ENCODE results near the gene CALD1. TPM values are rescaled to one million over a fixed set of nuclear protein-coding genes. Genes with fewer than 3 reads are reported as not detected.
A peak's percentile ranks its signal among the peaks of the same experiment; 100 is the strongest.

The CALD1 gene
- total RNA-seq, 1 donor from 2014 or later, result 1,941 TPM

DNA sequence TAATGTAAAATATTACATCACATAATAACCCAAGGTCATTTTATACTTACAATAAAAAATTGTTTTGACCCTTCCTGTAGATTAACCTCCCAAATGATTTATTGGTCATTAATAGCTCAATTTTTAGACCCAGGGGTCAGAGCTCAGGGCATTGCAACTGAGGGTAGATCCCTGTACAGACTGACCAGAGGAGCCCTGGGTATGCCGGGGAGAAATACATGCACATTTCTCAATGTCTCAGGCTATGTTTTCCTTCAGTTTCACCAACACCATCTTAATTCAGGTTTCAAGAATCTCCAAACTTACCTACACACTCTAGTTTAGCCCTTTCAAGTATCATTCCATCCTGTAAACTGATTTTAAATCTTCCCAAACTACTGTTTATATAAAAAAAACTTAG, 46.2 kb downstream of the CALD1 start:
- H3K36me3 Mint-ChIP-seq (ENCODE audit: low read depth), result peaks cover 26% of the 10 kb centered on the region
- DNase-seq (ENCODE audit: low spot score), result no peak
- peaks cover 92% of the 10 kb centered on the region for H3K4me1 Mint-ChIP-seq (ENCODE audit: low read depth)
- peak overlapping the region; percentile 99 for H3K27ac Mint-ChIP-seq (ENCODE audit: unreplicated experiment)
- TF ChIP-seq, protein P1, sequence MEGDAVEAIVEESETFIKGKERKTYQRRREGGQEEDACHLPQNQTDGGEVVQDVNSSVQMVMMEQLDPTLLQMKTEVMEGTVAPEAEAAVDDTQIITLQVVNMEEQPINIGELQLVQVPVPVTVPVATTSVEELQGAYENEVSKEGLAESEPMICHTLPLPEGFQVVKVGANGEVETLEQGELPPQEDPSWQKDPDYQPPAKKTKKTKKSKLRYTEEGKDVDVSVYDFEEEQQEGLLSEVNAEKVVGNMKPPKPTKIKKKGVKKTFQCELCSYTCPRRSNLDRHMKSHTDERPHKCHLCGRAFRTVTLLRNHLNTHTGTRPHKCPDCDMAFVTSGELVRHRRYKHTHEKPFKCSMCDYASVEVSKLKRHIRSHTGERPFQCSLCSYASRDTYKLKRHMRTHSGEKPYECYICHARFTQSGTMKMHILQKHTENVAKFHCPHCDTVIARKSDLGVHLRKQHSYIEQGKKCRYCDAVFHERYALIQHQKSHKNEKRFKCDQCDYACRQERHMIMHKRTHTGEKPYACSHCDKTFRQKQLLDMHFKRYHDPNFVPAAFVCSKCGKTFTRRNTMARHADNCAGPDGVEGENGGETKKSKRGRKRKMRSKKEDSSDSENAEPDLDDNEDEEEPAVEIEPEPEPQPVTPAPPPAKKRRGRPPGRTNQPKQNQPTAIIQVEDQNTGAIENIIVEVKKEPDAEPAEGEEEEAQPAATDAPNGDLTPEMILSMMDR (IDR thresholded peaks at IDR 0.05), result no peak
- no peaks in the 10 kb centered on the region for H3K9me3 Mint-ChIP-seq (ENCODE audit: low read depth)
- no peaks in the 10 kb centered on the region for H3K27me3 Mint-ChIP-seq (ENCODE audit: low read depth)
- peak overlapping the region; percentile 60 for H3K4me3 Mint-ChIP-seq (ENCODE audit: unreplicated experiment)

DNA sequence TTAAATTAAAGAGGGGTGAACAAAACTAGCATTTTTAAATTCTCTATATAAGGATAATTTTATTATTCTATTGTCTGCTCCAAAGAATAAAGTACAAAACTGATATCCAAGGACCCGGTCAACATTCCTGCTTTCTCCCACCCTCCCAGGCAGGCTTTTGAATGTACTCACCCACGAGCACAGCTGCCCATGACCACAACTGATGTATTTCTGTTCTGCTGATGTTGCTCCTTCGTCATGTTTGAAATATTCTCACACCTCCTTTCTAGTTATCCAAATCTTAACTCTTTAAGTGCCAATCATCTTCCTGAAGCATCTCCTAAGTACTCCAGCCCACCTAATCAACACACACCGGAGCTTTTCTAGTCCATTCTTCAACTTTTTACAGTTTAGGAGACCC, 46.7 kb downstream of the CALD1 start:
- no peak for DNase-seq (ENCODE audit: low spot score)
- Mint-ChIP-seq H3K27me3 (ENCODE audit: low read depth) (no peaks in the 10 kb centered on the region), H3K36me3 (ENCODE audit: low read depth) (peaks cover 26% of the 10 kb centered on the region), H3K27ac (ENCODE audit: unreplicated experiment) (peak overlapping the region; percentile 99), H3K4me3 (ENCODE audit: unreplicated experiment) (peak overlapping the region; percentile 60), H3K9me3 (ENCODE audit: low read depth) (no peaks in the 10 kb centered on the region), H3K4me1 (ENCODE audit: low read depth) (peaks cover 94% of the 10 kb centered on the region)
- TF ChIP-seq, protein P1 (IDR thresholded peaks at IDR 0.05), result no peak

DNA sequence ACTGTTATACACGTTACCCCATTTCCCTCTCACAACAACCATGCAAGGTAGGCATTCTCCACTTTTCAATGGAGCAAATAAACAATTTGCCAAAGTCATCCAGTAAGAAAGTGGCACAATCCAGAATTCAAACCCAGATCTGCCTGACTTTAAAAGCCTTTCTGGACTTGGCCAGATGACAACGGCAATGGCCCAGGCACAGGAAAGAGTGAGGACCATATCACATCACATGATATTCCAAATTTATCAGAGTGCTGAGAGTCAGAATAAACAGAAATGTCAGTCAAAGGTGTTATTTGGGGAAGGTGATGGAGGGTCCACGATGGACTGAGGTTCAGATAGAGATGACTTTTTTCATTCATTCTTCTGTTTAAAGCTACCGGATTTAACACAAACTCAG, 48.0 kb downstream of the CALD1 start:
- peaks cover 96% of the 10 kb centered on the region for H3K4me1 Mint-ChIP-seq (ENCODE audit: low read depth)
- H3K9me3 Mint-ChIP-seq (ENCODE audit: low read depth), result no peaks in the 10 kb centered on the region
- H3K27ac Mint-ChIP-seq (ENCODE audit: unreplicated experiment), result peak overlapping the region; percentile 99
- H3K36me3 Mint-ChIP-seq (ENCODE audit: low read depth), result peaks cover 27% of the 10 kb centered on the region
- no peaks in the 10 kb centered on the region for H3K27me3 Mint-ChIP-seq (ENCODE audit: low read depth)
- no peak for DNase-seq (ENCODE audit: low spot score)
- peak overlapping the region; percentile 60 for H3K4me3 Mint-ChIP-seq (ENCODE audit: unreplicated experiment)
- TF ChIP-seq, protein P1 (IDR thresholded peaks at IDR 0.05), result no peak

DNA sequence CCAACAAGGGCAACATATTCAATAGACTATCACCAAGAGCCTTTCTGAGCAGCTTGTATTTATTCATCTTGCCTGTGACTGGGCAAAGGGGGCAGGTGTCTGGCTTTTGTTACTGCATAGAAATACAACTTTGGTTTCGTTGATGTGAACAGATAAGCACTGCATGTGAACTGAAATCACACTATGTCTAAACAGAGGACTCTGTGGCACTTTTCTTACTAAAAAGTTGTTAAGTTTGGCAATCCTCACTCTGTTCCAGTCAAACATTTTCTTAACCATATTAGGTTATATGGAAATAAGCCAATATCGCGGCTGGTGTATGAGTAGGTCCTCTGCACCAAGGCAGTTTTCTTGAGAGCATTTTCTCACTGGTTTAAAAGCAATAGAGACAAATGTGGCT, 48.5 kb downstream of the CALD1 start:
- H3K9me3 Mint-ChIP-seq (ENCODE audit: low read depth), result no peaks in the 10 kb centered on the region
- peak overlapping the region; percentile 51 for H3K4me3 Mint-ChIP-seq (ENCODE audit: unreplicated experiment)
- H3K27me3 Mint-ChIP-seq (ENCODE audit: low read depth), result no peaks in the 10 kb centered on the region
- H3K27ac Mint-ChIP-seq (ENCODE audit: unreplicated experiment), result peak overlapping the region; percentile 99
- DNase-seq (ENCODE audit: low spot score), result no peak
- peaks cover 24% of the 10 kb centered on the region for H3K36me3 Mint-ChIP-seq (ENCODE audit: low read depth)
- TF ChIP-seq, protein P1 (IDR thresholded peaks at IDR 0.05), result no peak
- peaks cover 96% of the 10 kb centered on the region for H3K4me1 Mint-ChIP-seq (ENCODE audit: low read depth)

DNA sequence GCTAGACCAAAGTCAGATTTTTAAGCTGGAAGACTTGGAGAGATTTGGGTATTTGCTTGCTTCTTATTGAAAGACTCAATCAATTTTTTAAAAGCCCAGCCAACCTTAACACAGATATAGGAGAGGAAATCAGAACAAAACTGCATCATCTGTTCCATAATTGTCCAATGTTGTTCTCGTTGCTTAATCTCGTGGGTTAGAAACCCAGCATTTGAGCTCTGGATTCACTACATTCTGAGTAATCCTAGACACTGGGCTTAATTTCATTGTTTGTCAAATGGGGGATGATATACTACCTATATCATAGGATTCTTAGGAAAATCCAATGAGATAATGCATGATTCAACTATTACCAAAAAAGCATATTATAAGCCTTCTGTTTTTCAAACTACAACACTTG, 48.9 kb downstream of the CALD1 start:
- Mint-ChIP-seq H3K9me3 (ENCODE audit: low read depth) (no peaks in the 10 kb centered on the region), H3K27ac (ENCODE audit: unreplicated experiment) (peak overlapping the region; percentile 99), H3K36me3 (ENCODE audit: low read depth) (peaks cover 22% of the 10 kb centered on the region), H3K4me1 (ENCODE audit: low read depth) (peaks cover 96% of the 10 kb centered on the region), H3K4me3 (ENCODE audit: unreplicated experiment) (peak overlapping the region; percentile 51), H3K27me3 (ENCODE audit: low read depth) (no peaks in the 10 kb centered on the region)
- TF ChIP-seq, protein P1 (IDR thresholded peaks at IDR 0.05), result no peak
- no peak for DNase-seq (ENCODE audit: low spot score)

All from chondrocyte (in vitro differentiated cells).